ENCODE data around the gene HACE1. TPM values are rescaled to one million over a fixed set of nuclear protein-coding genes. Genes with fewer than 3 reads are reported as not detected.

HACE1 gene
- total RNA-seq, 1 donor from 2014 or later: 12.1 TPM

GRCh38 chr6:104688283-104688969, 171.3 kb downstream of the HACE1 start:
- DNase-seq (ENCODE audit: low spot score): no peak

- DNase-seq (ENCODE audit: low spot score): no peak
Observed at GRCh38 chr6:104686550-104687175, 173.1 kb downstream of the HACE1 start.

GRCh38 chr6:104685871-104686549, 173.7 kb downstream of the HACE1 start:
- no peak for DNase-seq (ENCODE audit: low spot score)

- DNase-seq (ENCODE audit: low spot score): no peak
Observed at GRCh38 chr6:104684911-104685415, 174.8 kb downstream of the HACE1 start.

- DNase-seq (ENCODE audit: low spot score): no peak
Observed at GRCh38 chr6:104683809-104684208, 175.9 kb downstream of the HACE1 start.

- no peak for DNase-seq (ENCODE audit: low spot score)
Observed at GRCh38 chr6:104682722-104683643, 176.7 kb downstream of the HACE1 start.

- DNase-seq (ENCODE audit: low spot score): no peak
Observed at GRCh38 chr6:104680539-104680938, 179.2 kb downstream of the HACE1 start.

GRCh38 chr6:104679971-104680370, 179.7 kb downstream of the HACE1 start:
- no peak for DNase-seq (ENCODE audit: low spot score)

Other genes with a start within 250 kb of the HACE1 start
- not detected for gene LIN28B, start 97.2 kb upstream of the HACE1 start, total RNA-seq

Measured in mesenteric fat pad (tissue), 1 donor.